GM21515 (cell line): ENCODE results near the gene CCL26.
"Not testable (repeated sequence)": the region's sequence is repeated elsewhere in the genome, so short reads cannot be mapped to it uniquely, and the experiment has no call there.

Source experiments
- ATAC-seq: cut with Tn5 transposase; IDR thresholded peaks from one replicate; pipeline ENCODE4 v1.9.1; 2021; ENCODE audit not compliant: unreplicated experiment

Gene CCL26

DNA sequence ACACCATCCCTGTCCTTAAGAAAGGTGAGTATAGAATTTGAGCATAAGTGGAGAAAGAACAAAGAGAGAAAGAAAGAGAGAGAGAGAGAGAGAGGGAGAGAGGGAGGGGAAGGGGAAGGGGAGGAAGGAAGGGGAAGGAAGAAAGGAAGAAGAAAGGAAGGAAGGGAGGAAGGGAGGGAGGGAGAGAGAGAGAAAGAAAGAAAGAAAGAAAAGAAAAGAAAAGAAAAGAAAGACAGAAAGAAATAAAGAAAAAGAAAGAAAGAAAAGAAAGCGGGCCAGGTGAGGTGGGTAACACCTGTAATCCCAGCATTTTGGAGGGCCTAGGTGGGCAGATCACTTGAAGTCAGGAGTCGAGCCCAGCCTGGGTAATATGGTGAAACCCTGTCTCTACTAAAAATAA, 21.7 kb upstream of the CCL26 start:
- no peak for ATAC-seq

DNA sequence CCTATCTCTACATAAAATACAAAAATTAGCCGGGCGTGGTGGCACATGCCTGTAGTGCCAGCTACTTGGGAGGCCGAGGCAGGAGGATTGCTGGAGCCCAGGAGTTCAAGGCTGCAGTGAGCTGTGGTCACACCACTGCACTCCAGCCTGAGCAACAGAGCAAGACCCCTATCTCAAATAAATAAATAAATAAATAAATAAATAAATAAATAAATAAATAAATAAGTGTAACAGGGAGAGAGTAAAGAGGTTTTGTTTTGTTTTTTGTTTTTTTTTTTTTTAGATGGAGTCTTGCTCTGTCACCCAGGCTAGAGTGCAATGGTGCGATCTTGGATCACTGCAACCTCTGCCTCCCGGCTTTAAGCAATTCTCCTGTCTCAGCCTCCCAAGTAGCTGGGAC, 20.6 kb upstream of the CCL26 start:
- ATAC-seq: not testable (repeated sequence)

DNA sequence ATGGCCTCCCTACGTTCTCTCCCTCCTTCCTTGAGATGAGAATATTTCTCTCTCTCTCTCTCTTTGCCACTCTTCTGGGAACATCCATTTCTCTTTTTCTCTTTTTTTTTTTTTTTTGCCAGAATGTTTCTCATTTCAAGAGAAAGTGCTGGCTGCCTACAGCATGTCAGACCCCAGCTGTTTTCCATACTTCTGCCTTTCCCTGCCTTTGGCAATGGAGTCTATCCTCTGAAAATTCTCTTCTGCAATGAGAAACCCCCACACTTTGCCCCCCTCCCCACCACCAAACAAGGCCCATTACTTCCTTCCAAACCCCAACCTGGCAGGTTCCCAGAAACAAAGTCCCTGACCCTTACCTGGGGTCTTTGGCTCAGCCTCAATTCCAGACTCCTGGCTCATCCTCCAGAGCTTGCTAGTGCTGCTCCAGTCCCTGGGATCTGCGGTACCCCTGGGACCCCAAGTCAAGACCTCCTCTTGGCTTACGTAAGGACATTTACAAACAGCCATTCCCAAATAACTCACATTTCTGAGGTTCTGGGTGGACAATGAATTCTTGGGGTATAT, 17.4 kb upstream of the CCL26 start:
- no peak for ATAC-seq

DNA sequence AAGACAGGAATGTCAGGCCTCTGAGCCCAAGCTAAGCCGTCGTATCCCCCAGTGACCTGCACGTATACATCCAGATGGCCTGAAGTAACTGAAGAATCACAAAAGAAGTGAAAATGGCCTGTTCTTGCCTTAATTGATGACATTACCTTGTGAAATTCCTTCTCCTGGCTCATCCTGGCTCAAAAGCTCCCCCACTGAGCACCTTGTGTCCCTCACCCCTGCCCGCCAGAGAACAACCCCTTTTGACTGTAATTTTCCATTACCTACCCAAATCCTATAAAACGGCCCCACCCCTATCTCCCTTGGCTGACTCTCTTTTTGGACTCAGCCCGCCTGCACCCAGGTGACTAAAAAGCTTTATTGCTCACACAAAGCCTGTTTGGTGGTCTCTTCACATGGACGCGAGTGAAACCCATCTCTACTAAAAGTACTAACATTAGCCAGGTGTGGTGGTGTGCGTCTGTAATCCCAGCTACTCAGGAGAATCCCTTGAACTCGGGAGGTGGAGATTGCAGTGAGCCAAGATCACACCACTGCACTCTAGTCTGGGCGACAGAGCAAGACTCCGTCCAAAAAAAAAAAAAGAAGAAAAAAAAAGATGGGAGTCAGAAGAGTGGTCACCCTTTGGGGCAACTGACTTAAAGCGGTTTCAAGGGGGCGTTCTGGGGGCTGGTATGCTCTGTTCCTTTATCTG, 16.3 kb upstream of the CCL26 start:
- ATAC-seq: not testable (repeated sequence)

DNA sequence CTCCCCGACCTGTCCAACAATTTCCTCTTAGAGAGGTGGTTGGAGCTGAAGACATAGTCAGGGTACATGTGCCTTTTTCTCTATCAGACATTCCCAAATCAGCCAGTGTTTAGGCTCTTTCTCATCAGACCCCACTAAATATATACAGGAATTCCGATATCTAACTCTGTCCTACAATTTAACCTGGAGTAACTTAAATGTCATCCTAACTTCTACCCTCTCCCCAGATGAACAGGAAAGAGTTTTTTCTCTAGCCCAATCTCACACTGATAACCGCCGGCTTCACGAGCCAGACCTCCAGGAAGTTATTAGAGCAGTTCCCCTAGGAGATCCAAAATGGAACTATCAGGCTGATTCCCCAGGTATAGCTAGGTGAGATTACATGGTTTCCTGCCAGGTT, 11.0 kb upstream of the CCL26 start:
- not testable (repeated sequence) for ATAC-seq

DNA sequence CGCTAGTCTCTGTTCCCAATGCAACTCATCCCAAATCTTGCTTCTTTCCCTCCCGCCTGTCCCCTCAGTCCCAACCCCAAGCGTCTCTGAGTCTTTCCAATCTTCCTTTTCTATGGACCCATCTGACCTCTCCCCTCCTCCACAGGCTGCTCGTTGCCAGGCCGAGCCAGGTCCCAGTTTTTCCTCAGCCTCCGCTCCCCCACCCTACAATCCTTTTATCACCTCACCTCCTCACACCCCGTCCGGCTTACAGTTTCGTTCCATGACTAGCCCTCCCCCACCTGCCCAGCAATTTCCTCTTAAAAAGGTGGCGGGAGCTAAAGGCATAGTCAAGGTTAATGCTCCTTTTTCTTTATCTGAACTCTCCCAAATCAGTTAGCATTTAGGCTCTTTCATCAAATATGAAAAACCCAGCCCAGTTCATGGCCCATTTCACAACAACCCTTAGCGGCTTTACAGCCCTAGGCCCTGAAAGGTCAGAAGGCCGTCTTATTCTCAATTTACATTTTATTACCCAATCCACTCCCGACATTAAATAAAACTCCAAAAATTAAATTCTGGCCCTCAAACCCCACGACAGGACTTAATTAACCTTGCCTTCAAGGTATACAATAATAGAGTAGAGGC, 8.7 kb upstream of the CCL26 start:
- ATAC-seq: not testable (repeated sequence)

DNA sequence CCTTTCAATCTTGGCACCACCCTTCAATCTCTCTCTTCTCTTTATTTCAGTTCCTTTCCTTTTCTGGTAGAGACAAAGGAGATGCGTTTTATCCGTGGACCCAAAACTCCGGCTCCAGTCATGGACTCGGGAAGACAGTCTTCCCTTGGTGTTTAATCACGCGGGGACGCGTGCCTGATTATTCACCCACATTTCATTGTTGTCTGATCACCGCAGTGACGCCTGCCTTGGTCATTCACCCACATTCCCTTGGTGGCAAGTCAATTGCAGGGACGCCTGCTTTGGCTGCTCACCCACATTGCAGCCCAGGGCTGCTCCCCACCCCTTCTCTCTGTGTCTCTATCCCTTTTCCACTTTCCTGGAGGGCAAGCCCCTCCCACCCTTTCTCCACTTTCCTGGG, 7.5 kb upstream of the CCL26 start:
- ATAC-seq: not testable (repeated sequence)

DNA sequence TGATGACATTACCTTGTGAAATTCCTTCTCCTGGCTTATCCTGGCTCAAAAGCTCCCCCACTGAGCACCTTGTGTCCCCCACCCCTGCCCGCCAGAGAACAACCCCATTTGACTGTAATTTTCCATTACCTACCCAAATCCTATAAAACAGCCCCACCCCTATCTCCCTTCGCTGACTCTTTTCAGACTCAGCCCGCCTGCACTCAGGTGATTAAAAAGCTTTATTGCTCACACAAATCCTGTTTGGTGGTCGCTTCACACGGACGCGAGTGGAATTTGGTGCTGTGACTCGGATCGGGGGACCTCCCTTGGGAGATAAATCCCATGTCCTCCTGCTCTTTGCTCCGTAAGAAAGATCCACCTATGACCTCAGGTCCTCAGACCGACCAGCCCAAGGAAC, 7.0 kb upstream of the CCL26 start:
- ATAC-seq: not testable (repeated sequence)

DNA sequence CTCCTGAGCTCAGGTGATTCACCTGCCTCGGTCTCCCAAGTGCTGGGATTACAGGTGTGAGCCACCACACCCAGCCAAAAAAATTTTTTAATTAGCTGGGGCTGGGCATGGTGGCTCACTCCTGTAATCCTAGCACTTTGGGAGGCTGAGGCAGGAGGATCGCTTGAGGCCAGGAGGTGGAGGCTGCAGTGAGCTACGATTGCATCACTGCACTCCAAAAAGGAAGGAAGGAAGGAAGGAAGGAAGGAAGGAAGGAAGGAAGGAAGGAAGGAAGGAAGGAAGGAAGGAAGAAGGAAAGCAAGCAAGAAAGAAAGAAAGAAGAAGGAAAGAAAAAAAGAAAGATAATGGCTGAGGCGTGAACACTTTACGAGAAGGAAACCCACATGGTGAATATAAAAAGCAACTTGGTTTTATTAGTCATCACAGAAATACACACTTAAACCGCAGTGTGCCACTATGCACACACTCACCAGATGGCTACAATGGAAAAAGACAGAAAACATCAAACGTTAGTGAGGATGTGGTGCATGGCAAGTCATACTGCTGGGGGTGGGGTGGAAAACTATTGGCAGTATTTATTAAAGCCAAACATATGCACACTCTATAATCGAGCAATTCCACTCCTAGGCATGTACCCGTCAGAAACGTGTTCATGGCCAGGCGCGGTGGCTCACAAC, 4.4 kb upstream of the CCL26 start:
- ATAC-seq: no peak

DNA sequence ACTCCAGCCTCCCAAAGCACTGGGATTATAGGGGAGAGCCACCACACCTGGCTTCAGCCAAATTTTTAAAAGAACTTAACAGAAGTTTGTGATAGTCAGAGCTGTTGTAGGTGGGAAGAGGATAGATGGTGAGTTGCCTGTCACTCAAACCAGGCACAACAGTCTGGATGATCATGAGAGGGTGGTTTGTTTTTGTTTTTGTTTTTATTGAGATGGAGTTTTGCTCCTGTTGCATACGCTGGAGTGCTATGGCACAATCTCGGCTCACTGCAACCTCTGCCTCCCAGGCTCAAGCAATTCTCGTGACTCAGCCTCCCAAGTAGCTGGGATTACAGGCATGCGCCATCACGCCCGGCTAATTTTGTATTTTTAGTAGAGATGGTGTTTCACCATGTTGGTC, 1.9 kb upstream of the CCL26 start:
- not testable (repeated sequence) for ATAC-seq

DNA sequence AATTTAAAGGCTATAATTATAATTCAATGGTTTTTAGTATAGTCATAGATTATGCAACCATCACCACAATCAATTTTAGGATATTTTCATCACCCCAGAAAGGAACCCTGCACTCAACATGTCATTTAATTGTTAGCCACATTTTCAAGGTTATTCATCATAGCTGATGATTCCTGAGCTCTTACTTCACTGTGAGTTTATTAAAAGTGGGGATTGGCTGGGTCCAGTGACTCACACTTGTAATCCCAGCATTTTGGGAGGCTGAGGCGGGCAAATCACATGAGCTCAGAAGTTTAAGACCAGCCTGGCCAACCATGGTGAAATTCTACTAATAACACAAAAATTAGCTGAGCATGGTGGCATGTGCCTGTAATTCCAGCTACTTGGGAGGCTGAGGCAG, 787 bp downstream of the CCL26 start:
- ATAC-seq: no peak

DNA sequence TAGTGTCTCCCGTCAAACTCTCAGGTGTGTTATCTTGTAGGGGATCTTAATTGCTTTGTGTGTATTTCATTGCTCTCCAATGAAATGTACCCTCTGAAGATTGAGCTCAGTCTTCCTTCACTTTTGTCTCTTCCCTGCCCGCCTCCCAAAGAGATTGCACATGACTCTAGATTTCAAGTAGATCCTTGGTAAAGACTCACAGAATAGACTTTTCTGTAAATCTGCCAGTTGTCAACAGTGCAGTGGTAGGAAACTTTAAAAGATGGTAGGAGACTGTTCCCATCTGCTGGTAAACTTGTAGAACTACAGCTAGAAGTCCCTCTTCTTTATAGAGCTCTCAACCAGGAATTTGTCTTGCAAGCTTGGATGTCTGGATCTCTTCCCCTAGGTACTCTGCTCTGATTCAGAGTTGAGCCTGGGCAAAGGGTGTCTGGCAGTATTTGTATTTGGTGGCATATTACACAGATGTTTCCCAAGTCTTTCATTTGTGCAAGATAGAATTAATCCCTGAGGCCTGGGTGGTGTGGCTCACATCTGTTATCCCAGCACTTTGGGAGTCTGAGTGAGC, 9.6 kb downstream of the CCL26 start:
- ATAC-seq: no peak

DNA sequence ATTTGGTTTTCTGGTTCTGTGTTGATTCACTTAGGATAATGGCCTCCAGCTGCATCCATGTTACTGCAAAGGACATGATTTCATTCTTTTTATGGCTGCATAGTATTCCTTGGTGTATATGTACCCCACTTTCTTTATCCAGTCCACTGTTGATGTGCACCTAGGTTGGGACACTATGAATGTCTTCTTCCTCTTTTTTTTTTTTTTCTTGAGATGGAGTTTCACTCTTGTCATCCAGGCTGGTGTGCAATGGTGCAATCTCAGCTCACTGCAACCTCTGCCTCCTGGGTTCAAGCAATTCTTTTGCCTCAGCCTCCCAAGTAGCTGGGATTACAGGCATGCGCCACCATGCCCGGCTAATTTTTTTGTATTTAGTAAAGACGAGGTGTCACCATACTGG, 10.2 kb downstream of the CCL26 start:
- not testable (repeated sequence) for ATAC-seq

DNA sequence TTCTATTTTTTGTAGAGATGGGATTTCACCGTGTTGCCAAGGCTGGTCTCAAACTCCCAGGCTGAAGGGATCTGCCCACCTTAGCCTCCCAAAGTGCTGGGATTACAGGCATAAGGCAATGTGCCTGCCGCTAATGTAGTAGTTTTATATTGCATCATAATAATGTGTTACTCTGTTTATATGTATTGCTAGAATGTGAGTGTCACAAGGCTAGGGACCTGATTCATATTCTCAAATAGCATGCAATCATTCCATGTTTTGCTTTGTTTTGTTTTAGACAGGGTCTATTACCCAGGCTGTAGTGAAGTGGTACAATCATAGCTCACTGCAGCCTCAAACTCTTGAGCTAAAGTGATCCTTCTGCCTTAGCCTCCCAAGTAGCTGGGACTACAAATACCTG, 13.5 kb downstream of the CCL26 start:
- no peak for ATAC-seq

DNA sequence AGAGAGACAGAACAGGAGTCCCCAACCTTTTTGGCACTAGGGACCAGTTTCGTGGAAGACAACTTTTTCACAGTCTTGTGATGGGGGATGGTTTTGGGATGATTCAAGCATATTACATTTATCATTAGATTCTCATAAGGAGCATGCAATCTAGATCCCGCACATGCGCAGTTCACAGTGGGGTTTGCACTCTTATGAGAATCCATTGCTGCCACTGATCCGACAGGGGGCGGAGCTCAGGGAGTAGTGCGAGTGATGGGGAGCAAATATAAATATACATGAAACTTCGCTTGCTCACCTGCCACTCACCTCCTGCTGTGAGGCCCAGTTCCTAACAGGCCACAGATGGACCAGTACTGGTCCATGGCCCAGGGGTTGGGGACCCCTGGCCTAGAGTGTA, 14.2 kb downstream of the CCL26 start:
- no peak for ATAC-seq

DNA sequence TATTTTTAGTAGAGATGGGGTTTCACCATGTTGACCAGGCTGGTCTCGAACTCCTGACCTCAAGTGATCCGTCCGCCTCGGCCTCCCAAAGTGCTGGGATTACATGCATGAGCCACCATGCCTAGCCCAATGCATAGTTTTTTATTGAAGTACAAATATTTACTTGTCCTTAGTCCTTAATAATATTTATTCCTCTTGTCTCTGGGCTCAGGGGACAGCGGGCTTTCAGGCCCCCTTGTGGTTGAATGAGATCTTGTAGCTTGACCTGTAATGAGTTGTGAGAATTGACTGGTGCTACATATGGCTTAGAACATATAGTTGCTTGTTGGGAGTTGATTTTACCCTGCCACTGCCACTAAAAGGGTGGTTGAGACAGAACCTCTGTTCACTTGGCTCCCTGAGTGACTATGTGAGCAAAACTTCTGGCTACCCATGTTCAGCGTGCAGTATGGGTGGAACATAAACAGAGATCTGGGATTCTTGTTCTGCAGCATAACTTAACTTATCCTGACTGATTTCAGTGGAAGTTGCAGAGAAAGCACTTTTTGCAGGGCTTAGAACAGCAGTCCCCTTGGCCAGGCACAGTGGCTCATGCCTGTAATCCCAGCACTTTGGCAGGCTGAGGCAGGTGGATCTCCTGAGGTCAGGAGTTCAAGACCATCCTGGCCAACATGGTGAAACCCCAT, 14.9 kb downstream of the CCL26 start:
- ATAC-seq: no peak

DNA sequence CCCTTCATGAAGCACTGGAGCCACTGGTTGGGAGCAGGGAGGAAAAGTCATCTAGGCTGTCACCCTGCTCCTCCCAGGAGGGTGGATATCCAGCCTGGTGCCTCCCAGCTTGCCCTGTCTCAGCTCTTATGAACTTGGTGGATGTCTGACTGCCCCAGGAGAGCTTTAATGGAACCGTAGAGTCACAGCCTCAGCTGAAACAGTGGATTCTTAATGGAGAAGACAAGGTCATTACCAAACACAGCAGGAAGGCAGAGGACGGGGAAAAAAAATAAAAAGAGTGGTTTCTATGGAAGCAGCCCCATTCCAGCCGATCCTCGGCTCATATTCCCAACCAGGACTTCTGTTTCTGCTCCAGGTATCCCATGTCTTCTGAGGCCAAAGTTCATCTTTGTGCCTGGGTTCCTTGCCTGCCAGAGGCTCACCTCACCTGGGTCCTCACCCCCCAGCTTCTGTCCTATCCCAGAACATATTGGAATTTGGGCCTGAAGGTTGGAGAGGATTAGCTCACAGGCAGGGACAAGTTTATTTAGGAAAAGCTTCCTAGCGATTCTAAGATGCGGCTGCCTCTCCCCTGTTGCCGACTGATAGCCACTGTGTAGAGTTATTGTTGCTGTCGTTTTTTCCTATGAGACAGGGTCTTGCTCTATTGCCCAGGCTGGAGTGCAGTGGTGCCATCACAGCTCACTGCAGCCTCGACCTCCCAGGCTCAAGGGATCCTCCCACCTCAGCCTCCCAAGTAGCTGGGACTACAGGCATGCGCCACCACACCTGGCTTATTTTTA, 15.6 kb downstream of the CCL26 start:
- no peak for ATAC-seq

DNA sequence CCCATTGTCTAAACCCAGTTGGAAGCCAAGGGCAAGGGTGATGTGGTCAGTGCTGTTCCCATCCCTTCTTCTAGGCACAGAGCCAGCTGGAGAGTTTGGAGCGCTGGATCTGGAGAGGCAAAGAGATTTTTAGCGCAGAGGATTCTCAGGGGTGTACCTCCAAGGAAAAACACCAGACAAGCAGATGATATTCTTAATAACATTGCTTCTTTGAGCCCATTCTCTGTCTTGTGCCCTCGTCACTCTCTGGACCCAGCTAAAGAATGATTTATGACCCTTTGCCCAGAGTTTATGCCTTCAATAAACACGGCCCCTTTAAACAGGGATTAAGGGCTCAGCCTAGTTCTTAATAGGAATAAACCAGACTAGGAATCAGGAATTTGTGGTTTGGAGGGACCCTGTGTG, 28.6 kb downstream of the CCL26 start:
- ATAC-seq: no peak

DNA sequence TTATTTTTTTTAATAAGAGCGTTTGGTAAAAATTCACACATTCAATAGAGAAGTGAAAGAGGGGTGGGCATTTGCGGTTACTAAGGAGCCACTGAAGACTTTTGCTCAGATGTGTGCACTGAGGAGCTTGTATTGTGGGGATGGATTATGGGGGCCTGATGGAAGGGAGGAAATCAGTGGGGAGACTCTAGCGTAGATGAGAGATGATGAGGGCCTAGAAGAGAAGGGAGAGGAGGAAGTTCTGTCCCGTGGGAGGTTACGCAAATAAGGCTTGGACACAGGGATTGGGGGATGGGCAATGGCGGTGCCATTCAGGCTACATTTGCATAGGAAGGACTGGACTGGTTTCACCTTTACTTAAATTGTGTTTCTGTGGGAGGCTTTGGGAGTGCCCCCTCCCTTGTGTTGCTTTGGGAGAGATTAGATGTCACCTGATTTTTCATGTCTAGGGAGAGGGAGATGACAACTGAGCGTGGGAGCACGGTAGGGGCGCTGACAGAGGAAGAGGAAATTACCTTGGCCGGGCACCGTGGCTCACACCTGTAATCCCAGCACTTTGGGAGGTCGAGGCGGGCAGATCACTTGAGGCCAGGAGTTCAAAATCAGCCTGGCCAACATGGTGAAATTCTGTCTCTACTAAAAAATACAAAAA, 31.0 kb downstream of the CCL26 start:
- no peak for ATAC-seq
